Activated B cell treated with CpG ODN at 0.5 μM for 24 hours (primary cell): ENCODE data around the gene SON. TPM values are rescaled to one million over a fixed set of nuclear protein-coding genes. Genes with fewer than 3 reads are reported as not detected.
A peak's percentile ranks its signal among the peaks of the same experiment; 100 is the strongest.

Experiments
- ATAC-seq: fragments of 200-7000 bp; cut with Tn5 transposase; one replicate; pipeline ENCODE4 v1.10.0; 2021; ENCODE audit warnings: low read depth, mild to moderate bottlenecking, moderate library complexity
- CTCF ChIA-PET: fragments of 350-600 bp; sonication (Branson Sonifier 250); formaldehyde crosslinking; loops from one replicate; lab custom pipeline; 2021; ENCODE audit warnings: antibody characterized with exemption; lab: Charles Lee
- POLR2A ChIA-PET: fragments of 350-600 bp; sonication (Branson Sonifier 250); formaldehyde crosslinking; loops from one replicate; lab custom pipeline; 2021; ENCODE audit warnings: antibody characterized with exemption; lab: Charles Lee
- DNase-seq: peaks from one replicate; pipeline ENCODE4 v3.0.0; 2022
- H3K27ac Mint-ChIP-seq: one replicate; pipeline ENCODE4 v1.8.0; 2020; ENCODE audit warnings: mixed read lengths
- H3K27me3 Mint-ChIP-seq: one replicate; pipeline ENCODE4 v1.8.0; 2021; ENCODE audit warnings: mixed read lengths
- H3K36me3 Mint-ChIP-seq: one replicate; pipeline ENCODE4 v1.8.0; 2021; ENCODE audit warnings: low read depth, mixed read lengths
- H3K4me1 Mint-ChIP-seq: one replicate; pipeline ENCODE4 v1.8.0; 2021; ENCODE audit warnings: mixed read lengths
- H3K4me3 Mint-ChIP-seq: one replicate; pipeline ENCODE4 v1.8.0; 2020; ENCODE audit warnings: mild to moderate bottlenecking, mixed read lengths
- H3K9me3 Mint-ChIP-seq: one replicate; pipeline ENCODE4 v1.8.0; 2020; ENCODE audit warnings: mixed read lengths
- CTCF ChIP-seq: fragments of 200-600 bp; IDR thresholded peaks from one replicate; pipeline ENCODE4 v1.8.0; 2022; ENCODE audit warnings: antibody characterized with exemption, mild to moderate bottlenecking
- intact Hi-C: fragments of 100-400 bp; cut with micrococcal nuclease; formaldehyde crosslinking; loops from one replicate; pipeline ENCODE4 v1.15.1; 2024
- total RNA-seq: library from RNA; stranded (reverse); gene quantifications from 2 replicates; pipeline ENCODE4 v1.2.3, GENCODE V29; 2022

The SON gene
- total RNA-seq, 1 donor from 2014 or later = 474 TPM

GRCh38 chr21:33578959-33579542 lies 36.2 kb downstream of the SON start:
- POLR2A ChIA-PET = interaction anchor here (0.7 kb wide), 1 partner anchor 807 kb away, joined by 6 read pairs; no protein-coding TSS in a partner anchor
- CTCF ChIA-PET = interaction anchor here (0.7 kb wide), 1 partner anchor 27 kb away, joined by 3 read pairs; no protein-coding TSS in a partner anchor
- no peak overlapping the region for H3K4me3 Mint-ChIP-seq
- intact Hi-C loops = no loop called here
- peaks cover 44% of the 10 kb centered on the region for H3K36me3 Mint-ChIP-seq
- ATAC-seq (no peak), DNase-seq (no peak)
- TF ChIP-seq CTCF = no peak
- no peaks in the 10 kb centered on the region for H3K4me1 Mint-ChIP-seq
- H3K27me3 Mint-ChIP-seq = no peaks in the 10 kb centered on the region
- H3K27ac Mint-ChIP-seq = no peak overlapping the region
- no peaks in the 10 kb centered on the region for H3K9me3 Mint-ChIP-seq

- no peak overlapping the region for H3K27ac Mint-ChIP-seq
- H3K4me3 Mint-ChIP-seq = no peak overlapping the region
- POLR2A ChIA-PET = interaction anchor here (0.6 kb wide), 1 partner anchor 29 kb away, joined by 5 read pairs; no protein-coding TSS in a partner anchor
- intact Hi-C loops = no loop called here
- no peaks in the 10 kb centered on the region for H3K9me3 Mint-ChIP-seq
- H3K4me1 Mint-ChIP-seq = peaks cover 10% of the 10 kb centered on the region
- H3K36me3 Mint-ChIP-seq = peaks cover under 1% of the 10 kb centered on the region
- no peak for DNase-seq
- CTCF ChIA-PET = no interaction called here
- no peak for ATAC-seq
- H3K27me3 Mint-ChIP-seq = no peaks in the 10 kb centered on the region
- no peak for TF ChIP-seq CTCF
Measured at GRCh38 chr21:33584455-33584854, 41.6 kb downstream of the SON start.

GRCh38 chr21:33586927-33587326 lies 44.1 kb downstream of the SON start:
- H3K4me3 Mint-ChIP-seq = no peak overlapping the region
- no peak for ATAC-seq
- H3K27ac Mint-ChIP-seq = no peak overlapping the region

GRCh38 chr21:33587792-33588484 lies 45.1 kb downstream of the SON start:
- peaks cover 10% of the 10 kb centered on the region for H3K4me1 Mint-ChIP-seq
- H3K27ac Mint-ChIP-seq = no peak overlapping the region
- intact Hi-C loops = loop anchor here (1.0 to 2.0 kb wide), 5 partner anchors 17 to 109 kb away; partner anchors contain the start of genes CRYZL1, DNAJC28, GART and TMEM50B
- ChIA-PET CTCF (interaction anchor here (0.8 to 1.5 kb wide), 3 partner anchors 18 to 257 kb away, joined by 3 to 10 read pairs (median 3); partner anchors contain the start of gene DNAJC28), POLR2A (interaction anchor here (0.9 to 2.0 kb wide), 8 partner anchors 14 to 146 kb away, joined by 3 to 22 read pairs (median 5); partner anchors contain the start of genes DNAJC28, GART, SON and TMEM50B)
- ATAC-seq (no peak), DNase-seq (no peak)
- peak overlapping the region; percentile 85 for H3K4me3 Mint-ChIP-seq
- H3K36me3 Mint-ChIP-seq = peaks cover 1% of the 10 kb centered on the region
- H3K9me3 Mint-ChIP-seq = no peaks in the 10 kb centered on the region
- no peak for TF ChIP-seq CTCF
- no peaks in the 10 kb centered on the region for H3K27me3 Mint-ChIP-seq

More at GRCh38 chr21:33586927-33587326, 44.1 kb downstream of the SON start:
- Mint-ChIP-seq H3K36me3 (no peaks in the 10 kb centered on the region), H3K4me1 (peaks cover 10% of the 10 kb centered on the region), H3K9me3 (no peaks in the 10 kb centered on the region), H3K27me3 (no peaks in the 10 kb centered on the region)
- TF ChIP-seq CTCF = no peak
- DNase-seq = no peak
- intact Hi-C loops = no loop called here
- ChIA-PET POLR2A (no interaction called here), CTCF (no interaction called here)
